GM23338 (cell line): Measurements from ENCODE around the gene EIF3F. TPM values are rescaled to one million over a fixed set of nuclear protein-coding genes. Genes with fewer than 3 reads are reported as not detected.

Source experiments
- ATAC-seq: fragments of 200-7000 bp; cut with Tn5 transposase; 3 replicates; pipeline ENCODE4 v1.9.1; 2020
- DNase-seq: peaks from one replicate; pipeline ENCODE4 v3.0.0-alpha.2; 2015; ENCODE audit warnings: low spot score
- H2AFZ ChIP-seq: fragments of 200-600 bp; sonication (generic); 2 replicates; pipeline ENCODE4 v1.8.0; 2016; ENCODE audit warnings: antibody characterized with exemption, mild to moderate bottlenecking, moderate library complexity
- H3F3A ChIP-seq: fragments of 200-600 bp; sonication (generic); replicated peaks from 2 replicates; pipeline ENCODE4 v1.8.0; 2017; ENCODE audit warnings: antibody characterized with exemption, mixed run types, low read depth
- H3K27ac ChIP-seq: fragments of 200-600 bp; sonication (generic); 2 replicates; pipeline ENCODE4 v1.6.1; 2016; ENCODE audit warnings: low read depth
- H3K27me3 ChIP-seq: fragments of 200-600 bp; sonication (generic); 2 replicates; pipeline ENCODE4 v1.8.0; 2016; ENCODE audit warnings: mild to moderate bottlenecking, mixed run types, moderate library complexity; ENCODE audit not compliant: insufficient read depth
- H3K36me3 ChIP-seq: fragments of 200-600 bp; sonication (generic); 2 replicates; pipeline ENCODE4 v1.8.0; 2016; ENCODE audit warnings: mild to moderate bottlenecking; ENCODE audit not compliant: insufficient read depth
- H3K4me1 ChIP-seq: fragments of 200-600 bp; sonication (generic); 2 replicates; pipeline ENCODE4 v1.8.0; 2016; ENCODE audit warnings: mild to moderate bottlenecking, moderate library complexity; ENCODE audit not compliant: insufficient read depth
- H3K4me2 ChIP-seq: fragments of 200-600 bp; sonication (generic); 2 replicates; pipeline ENCODE4 v1.7.1; 2017; ENCODE audit warnings: mixed run types
- H3K4me3 ChIP-seq: fragments of 200-600 bp; sonication (generic); 2 replicates; pipeline ENCODE4 v1.6.1; 2016; ENCODE audit warnings: mixed run types
- H3K79me2 ChIP-seq: fragments of 200-600 bp; sonication (generic); replicated peaks from 2 replicates; pipeline ENCODE4 v1.8.0; 2017; ENCODE audit warnings: mild to moderate bottlenecking; ENCODE audit not compliant: insufficient read depth
- H3K9me2 ChIP-seq: fragments of 200-600 bp; sonication (generic); 2 replicates; pipeline ENCODE4 v1.8.0; 2017; ENCODE audit not compliant: insufficient read depth
- H4K20me1 ChIP-seq: fragments of 200-600 bp; sonication (generic); replicated peaks from 2 replicates; pipeline ENCODE4 v1.8.0; 2017; ENCODE audit warnings: mild to moderate bottlenecking; ENCODE audit not compliant: insufficient read depth
- H3K27ac Mint-ChIP-seq: 2 replicates; pipeline ENCODE4 v1.8.0; 2020; ENCODE audit warnings: inconsistent platforms, mild to moderate bottlenecking, moderate library complexity, mixed read lengths
- H3K27me3 Mint-ChIP-seq: 3 replicates; pipeline ENCODE4 v1.8.0; 2022; ENCODE audit warnings: low read depth, mild to moderate bottlenecking, moderate library complexity, mixed read lengths, inconsistent platforms; ENCODE audit not compliant: insufficient read depth, poor library complexity
- H3K36me3 Mint-ChIP-seq: 3 replicates; pipeline ENCODE4 v1.8.0; 2021; ENCODE audit warnings: low read depth, mild to moderate bottlenecking, inconsistent platforms, moderate library complexity, mixed read lengths
- H3K4me1 Mint-ChIP-seq: 3 replicates; pipeline ENCODE4 v1.8.0; 2020; ENCODE audit warnings: mild to moderate bottlenecking, inconsistent platforms, mixed read lengths
- H3K4me3 Mint-ChIP-seq: 3 replicates; pipeline ENCODE4 v1.8.0; 2021; ENCODE audit warnings: moderate library complexity, mild to moderate bottlenecking, inconsistent platforms, mixed read lengths
- H3K9me3 Mint-ChIP-seq: 3 replicates; pipeline ENCODE4 v1.8.0; 2020; ENCODE audit warnings: moderate library complexity, mild to moderate bottlenecking, inconsistent platforms, mixed read lengths
- CREB1 ChIP-seq: fragments of 250-450 bp; sonication (Bioruptor Pico); IDR thresholded peaks from 2 replicates; pipeline ENCODE4 v1.5.0; 2020; ENCODE audit warnings: low read depth, mild to moderate bottlenecking, moderate library complexity
- CTCF ChIP-seq, 2 experiments: fragments of 200-600 bp in 1 of 2; sonication (generic) in 1 of 2; conservative IDR thresholded peaks; 2 replicates each; pipeline versions ENCODE4 v1.5.1 to v1.6.1; 2016 to 2017; ENCODE audit warnings: antibody characterized with exemption in 2 of 2, low read depth in 2 of 2, mild to moderate bottlenecking in 2 of 2, moderate library complexity in 1 of 2
- EZH2phosphoT487 ChIP-seq: fragments of 200-600 bp; sonication (generic); IDR thresholded peaks from one replicate; pipeline ENCODE4 v1.8.1; 2018; ENCODE audit warnings: antibody characterized with exemption; ENCODE audit not compliant: unreplicated experiment
- JUNB ChIP-seq: IDR thresholded peaks from one replicate; pipeline ENCODE4 v1.6.1; 2016; ENCODE audit warnings: antibody characterized with exemption; ENCODE audit not compliant: unreplicated experiment
- NANOG ChIP-seq: IDR thresholded peaks from 2 replicates; pipeline ENCODE4 v1.6.1; 2016; ENCODE audit warnings: antibody characterized with exemption, borderline replicate concordance
- POLR2AphosphoS5 ChIP-seq: IDR thresholded peaks from 2 replicates; pipeline ENCODE4 v1.6.1; 2016; ENCODE audit warnings: antibody characterized with exemption, low read depth
- REST ChIP-seq: IDR thresholded peaks from one replicate; pipeline ENCODE4 v1.6.1; 2018; ENCODE audit warnings: antibody characterized with exemption; ENCODE audit not compliant: unreplicated experiment
- STAT1 ChIP-seq: IDR thresholded peaks from one replicate; pipeline ENCODE4 v1.6.1; 2016; ENCODE audit warnings: antibody characterized with exemption; ENCODE audit not compliant: unreplicated experiment
- ZNF114 ChIP-seq: fragments of 250-450 bp; sonication (Bioruptor Pico); IDR thresholded peaks from 2 replicates; pipeline ENCODE4 v1.5.0; 2020; ENCODE audit warnings: mild to moderate bottlenecking, moderate library complexity
- polyA plus RNA-seq: library from polyadenylated mRNA; unstranded; fragments of >200 nt; fragmentation: Nextera tagmentation; extraction: Ambion mirVana; gene quantifications from 2 replicates; pipeline ENCODE4 v1.2.1, GENCODE V29; 2016
- total RNA-seq: library from RNA; depleted of rRNA; stranded (reverse); fragments of >200 nt; shearing (Covaris generic); gene quantifications from 2 replicates; pipeline ENCODE4 v1.2.3, GENCODE V29; 2014
- TF ChIP-seq, protein P1 (sequence below): fragments of 250-450 bp; sonication (Bioruptor Pico); IDR thresholded peaks from 2 replicates; pipeline ENCODE4 v1.5.0; 2020; ENCODE audit warnings: mild to moderate bottlenecking, moderate library complexity
- TF ChIP-seq, protein P2 (sequence below): IDR thresholded peaks from 2 replicates; pipeline ENCODE4 v1.6.1; 2016; ENCODE audit warnings: antibody characterized with exemption

The EIF3F gene
- total and polyA plus RNA-seq, 2 experiments from 2014 or later: 237 to 555 TPM

DNA sequence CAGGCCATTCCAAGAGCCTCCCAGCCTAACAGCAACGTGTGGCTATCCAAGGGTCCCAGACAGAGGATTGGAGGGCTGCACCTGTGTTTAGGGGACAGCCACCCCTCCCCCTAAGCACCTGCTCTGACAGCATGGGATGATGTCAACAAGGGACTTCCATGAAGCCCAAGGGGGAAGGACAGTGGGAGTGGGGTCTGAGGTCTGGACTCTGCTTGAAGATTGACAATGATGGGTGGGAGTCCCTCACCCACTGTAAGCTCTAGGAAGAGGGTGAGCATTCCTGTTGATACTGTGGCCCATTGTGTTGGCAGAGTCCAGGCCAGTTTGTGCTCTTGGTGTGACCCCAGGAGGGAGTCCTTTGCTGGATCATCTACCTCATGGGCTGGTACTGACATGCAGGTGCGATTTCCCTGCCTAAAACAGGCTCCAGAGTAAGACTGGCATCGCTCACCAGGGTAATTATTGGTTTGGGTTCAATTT, 47.0 kb downstream of the EIF3F start (continued):
- TF ChIP-seq, protein P1, sequence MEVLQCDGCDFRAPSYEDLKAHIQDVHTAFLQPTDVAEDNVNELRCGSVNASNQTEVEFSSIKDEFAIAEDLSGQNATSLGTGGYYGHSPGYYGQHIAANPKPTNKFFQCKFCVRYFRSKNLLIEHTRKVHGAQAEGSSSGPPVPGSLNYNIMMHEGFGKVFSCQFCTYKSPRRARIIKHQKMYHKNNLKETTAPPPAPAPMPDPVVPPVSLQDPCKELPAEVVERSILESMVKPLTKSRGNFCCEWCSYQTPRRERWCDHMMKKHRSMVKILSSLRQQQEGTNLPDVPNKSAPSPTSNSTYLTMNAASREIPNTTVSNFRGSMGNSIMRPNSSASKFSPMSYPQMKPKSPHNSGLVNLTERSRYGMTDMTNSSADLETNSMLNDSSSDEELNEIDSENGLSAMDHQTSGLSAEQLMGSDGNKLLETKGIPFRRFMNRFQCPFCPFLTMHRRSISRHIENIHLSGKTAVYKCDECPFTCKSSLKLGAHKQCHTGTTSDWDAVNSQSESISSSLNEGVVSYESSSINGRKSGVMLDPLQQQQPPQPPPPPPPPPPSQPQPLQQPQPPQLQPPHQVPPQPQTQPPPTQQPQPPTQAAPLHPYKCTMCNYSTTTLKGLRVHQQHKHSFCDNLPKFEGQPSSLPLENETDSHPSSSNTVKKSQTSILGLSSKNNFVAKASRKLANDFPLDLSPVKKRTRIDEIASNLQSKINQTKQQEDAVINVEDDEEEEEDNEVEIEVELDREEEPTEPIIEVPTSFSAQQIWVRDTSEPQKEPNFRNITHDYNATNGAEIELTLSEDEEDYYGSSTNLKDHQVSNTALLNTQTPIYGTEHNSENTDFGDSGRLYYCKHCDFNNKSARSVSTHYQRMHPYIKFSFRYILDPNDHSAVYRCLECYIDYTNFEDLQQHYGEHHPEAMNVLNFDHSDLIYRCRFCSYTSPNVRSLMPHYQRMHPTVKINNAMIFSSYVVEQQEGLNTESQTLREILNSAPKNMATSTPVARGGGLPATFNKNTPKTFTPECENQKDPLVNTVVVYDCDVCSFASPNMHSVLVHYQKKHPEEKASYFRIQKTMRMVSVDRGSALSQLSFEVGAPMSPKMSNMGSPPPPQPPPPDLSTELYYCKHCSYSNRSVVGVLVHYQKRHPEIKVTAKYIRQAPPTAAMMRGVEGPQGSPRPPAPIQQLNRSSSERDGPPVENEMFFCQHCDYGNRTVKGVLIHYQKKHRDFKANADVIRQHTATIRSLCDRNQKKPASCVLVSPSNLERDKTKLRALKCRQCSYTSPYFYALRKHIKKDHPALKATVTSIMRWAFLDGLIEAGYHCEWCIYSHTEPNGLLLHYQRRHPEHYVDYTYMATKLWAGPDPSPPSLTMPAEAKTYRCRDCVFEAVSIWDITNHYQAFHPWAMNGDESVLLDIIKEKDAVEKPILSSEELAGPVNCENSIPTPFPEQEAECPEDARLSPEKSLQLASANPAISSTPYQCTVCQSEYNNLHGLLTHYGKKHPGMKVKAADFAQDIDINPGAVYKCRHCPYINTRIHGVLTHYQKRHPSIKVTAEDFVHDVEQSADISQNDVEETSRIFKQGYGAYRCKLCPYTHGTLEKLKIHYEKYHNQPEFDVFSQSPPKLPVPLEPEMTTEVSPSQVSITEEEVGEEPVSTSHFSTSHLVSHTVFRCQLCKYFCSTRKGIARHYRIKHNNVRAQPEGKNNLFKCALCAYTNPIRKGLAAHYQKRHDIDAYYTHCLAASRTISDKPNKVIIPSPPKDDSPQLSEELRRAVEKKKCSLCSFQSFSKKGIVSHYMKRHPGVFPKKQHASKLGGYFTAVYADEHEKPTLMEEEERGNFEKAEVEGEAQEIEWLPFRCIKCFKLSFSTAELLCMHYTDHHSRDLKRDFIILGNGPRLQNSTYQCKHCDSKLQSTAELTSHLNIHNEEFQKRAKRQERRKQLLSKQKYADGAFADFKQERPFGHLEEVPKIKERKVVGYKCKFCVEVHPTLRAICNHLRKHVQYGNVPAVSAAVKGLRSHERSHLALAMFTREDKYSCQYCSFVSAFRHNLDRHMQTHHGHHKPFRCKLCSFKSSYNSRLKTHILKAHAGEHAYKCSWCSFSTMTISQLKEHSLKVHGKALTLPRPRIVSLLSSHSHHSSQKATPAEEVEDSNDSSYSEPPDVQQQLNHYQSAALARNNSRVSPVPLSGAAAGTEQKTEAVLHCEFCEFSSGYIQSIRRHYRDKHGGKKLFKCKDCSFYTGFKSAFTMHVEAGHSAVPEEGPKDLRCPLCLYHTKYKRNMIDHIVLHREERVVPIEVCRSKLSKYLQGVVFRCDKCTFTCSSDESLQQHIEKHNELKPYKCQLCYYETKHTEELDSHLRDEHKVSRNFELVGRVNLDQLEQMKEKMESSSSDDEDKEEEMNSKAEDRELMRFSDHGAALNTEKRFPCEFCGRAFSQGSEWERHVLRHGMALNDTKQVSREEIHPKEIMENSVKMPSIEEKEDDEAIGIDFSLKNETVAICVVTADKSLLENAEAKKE: no peak
- no peak for TF ChIP-seq NANOG
- no peak for TF ChIP-seq CREB1
- no peak for TF ChIP-seq STAT1
- TF ChIP-seq POLR2AphosphoS5: no peak
- TF ChIP-seq ZNF114 (CRISPR knock-in tag): no peak
- TF ChIP-seq, protein P2, sequence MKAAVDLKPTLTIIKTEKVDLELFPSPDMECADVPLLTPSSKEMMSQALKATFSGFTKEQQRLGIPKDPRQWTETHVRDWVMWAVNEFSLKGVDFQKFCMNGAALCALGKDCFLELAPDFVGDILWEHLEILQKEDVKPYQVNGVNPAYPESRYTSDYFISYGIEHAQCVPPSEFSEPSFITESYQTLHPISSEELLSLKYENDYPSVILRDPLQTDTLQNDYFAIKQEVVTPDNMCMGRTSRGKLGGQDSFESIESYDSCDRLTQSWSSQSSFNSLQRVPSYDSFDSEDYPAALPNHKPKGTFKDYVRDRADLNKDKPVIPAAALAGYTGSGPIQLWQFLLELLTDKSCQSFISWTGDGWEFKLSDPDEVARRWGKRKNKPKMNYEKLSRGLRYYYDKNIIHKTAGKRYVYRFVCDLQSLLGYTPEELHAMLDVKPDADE: no peak
- no peak for TF ChIP-seq EZH2phosphoT487

- Histone ChIP-seq H3K9me2 (no peaks in the 10 kb centered on the region), H4K20me1 (no peaks in the 10 kb centered on the region), H3K27ac (no peak overlapping the region), H3K27me3 (no peaks in the 10 kb centered on the region), H2AFZ (no peak overlapping the region), H3F3A (0 out of 2 replicates have a peak, but pooled peaks cover 3% of the 10 kb centered on the region), H3K79me2 (no peaks in the 10 kb centered on the region), H3K4me3 (no peak overlapping the region), H3K36me3 (no peaks in the 10 kb centered on the region), H3K4me1 (peaks cover 9% of the 10 kb centered on the region; the same call in 1 of the 2 replicates), H3K4me2 (no peak overlapping the region)
- Mint-ChIP-seq H3K27me3 (peaks cover 11% of the 10 kb centered on the region), H3K27ac (no peak overlapping the region), H3K9me3 (no peaks in the 10 kb centered on the region), H3K4me1 (peaks cover 17% of the 10 kb centered on the region), H3K4me3 (no peak overlapping the region), H3K36me3 (no peaks in the 10 kb centered on the region)
- DNase-seq (no peak), ATAC-seq (no peak)
- TF ChIP-seq JUNB (no peak), CTCF (conservative IDR thresholded peaks at IDR 0.05; ENCODE audit: low read depth in 2 of 2) (no peak), NANOG (no peak), REST (no peak)
These were observed 47.6 kb downstream of the EIF3F start for GRCh38 chr11:8034604-8035190.
